ENCODE data around the gene SNX4. TPM values are rescaled to one million over a fixed set of nuclear protein-coding genes. Genes with fewer than 3 reads are reported as not detected.

Gene SNX4
- total and polyA plus RNA-seq, 2 of the 4 experiments (the other 2 are of a cell fraction): 10.7 to 25.6 TPM

GRCh38 chr3:125478326-125478725 lies 41.7 kb downstream of the SNX4 start:
- no peak overlapping the region for H4K91ac ChIP-seq (ENCODE audit: insufficient read depth, low read depth, low read length)
- H3K79me1 ChIP-seq (ENCODE audit: low read depth in 1 of 2, low read length in 2 of 2): peaks cover 19 to 26% of the 10 kb centered on the region in 2 experiments
- WGBS, 2 experiments (ENCODE audit: extremely low coverage in 2 of 2, insufficient read length in 1 of 2): no CpG with 5 or more reads among the region's 2 CpGs
- H2BK20ac ChIP-seq (ENCODE audit: low read depth, low read length): no peak overlapping the region
- H3K27ac ChIP-seq (ENCODE audit: insufficient read depth, low read length): no peak overlapping the region
- TF ChIP-seq MAFK (IDR thresholded peaks at IDR 0.05; ENCODE audit: low read depth, low read length) (no peak), RFX5 (IDR thresholded peaks at IDR 0.05; ENCODE audit: low read depth, low read length) (no peak), CEBPB (IDR thresholded peaks at IDR 0.05; ENCODE audit: low read depth, low read length) (0 out of 2 replicates have a peak, but pooled peaks have one; percentile 20), BHLHE40 (IDR thresholded peaks at IDR 0.05; ENCODE audit: low read depth, low read length) (no peak), CTCF (conservative IDR thresholded peaks at IDR 0.05; ENCODE audit: low read depth, low read length) (no peak)
- no peak overlapping the region for H2AFZ ChIP-seq (replicated peaks; ENCODE audit: low read length, poor library complexity)
- H4K20me1 ChIP-seq (ENCODE audit: insufficient read depth, low read length): no peaks in the 10 kb centered on the region; the same call in 1 of the 2 replicates
- H3K56ac ChIP-seq (ENCODE audit: extremely low read depth, insufficient read depth, low read length): no peak overlapping the region
- no peak overlapping the region for H3K4me2 ChIP-seq (ENCODE audit: low read depth, low read length)
- H2BK120ac ChIP-seq (ENCODE audit: low read depth, low read length): no peak overlapping the region
- H3K27me3 ChIP-seq (ENCODE audit: control insufficient read depth, insufficient read depth, low read length): no peaks in the 10 kb centered on the region
- H2AK9ac ChIP-seq (replicated peaks; ENCODE audit: low read depth, low read length, poor library complexity): no peak overlapping the region
- in situ Hi-C loops (cut with MboI; ENCODE audit: low sequenced_read_pairs) (no loop called here), dilution Hi-C loops (cut with HindIII; ENCODE audit: low sequenced_read_pairs, unreplicated experiment) (no loop called here), intact Hi-C loops (cut with micrococcal nuclease) (no loop called here)
- no peak overlapping the region for H3K18ac ChIP-seq (ENCODE audit: low read depth, low read length)
- no peak overlapping the region for H4K5ac ChIP-seq (ENCODE audit: low read depth, low read length)
- H4K8ac ChIP-seq (ENCODE audit: low read depth in 2 of 2, low read length in 2 of 2): no peak overlapping the region
- ATAC-seq (ENCODE audit: low read depth): peak; percentile 35; the same call in 1 of the 2 replicates
- no TSS peak for BruUV-seq (replicated peaks)
- ChIA-PET CTCF (no interaction called here), POLR2A (ENCODE audit: unreplicated experiment) (no interaction called here)
- H2AK5ac ChIP-seq (ENCODE audit: low read depth, low read length): no peak overlapping the region
- H3K36me3 ChIP-seq (ENCODE audit: control insufficient read depth, insufficient read depth, low read length): peaks cover 19% of the 10 kb centered on the region
- H3K23ac ChIP-seq (ENCODE audit: low read depth, low read length): no peak overlapping the region
- no peak overlapping the region for H2BK5ac ChIP-seq (ENCODE audit: low read depth, low read length, poor library complexity, severe bottlenecking)
- H3K9me1 ChIP-seq (ENCODE audit: insufficient read depth, low read length): peaks cover 3% of the 10 kb centered on the region; the same call in 1 of the 2 replicates
- peak; percentile 66 for DNase-seq
- H3K4me1 ChIP-seq (ENCODE audit: control insufficient read depth, insufficient read depth, low read length): peaks cover 2% of the 10 kb centered on the region; the same call in 1 of the 2 replicates
- H3K9ac ChIP-seq (ENCODE audit: low read depth, low read length): no peak overlapping the region
- H2BK15ac ChIP-seq (ENCODE audit: low read depth, low read length): no peak overlapping the region
- H3K9me3 ChIP-seq (ENCODE audit: control insufficient read depth, insufficient read depth, low read length): no peaks in the 10 kb centered on the region
- no peak overlapping the region for H3K4me3 ChIP-seq (ENCODE audit: insufficient read depth, low read depth, low read length)
- H3K14ac ChIP-seq (replicated peaks; ENCODE audit: low read depth, low read length): no peak overlapping the region
- no peak overlapping the region for H3K4ac ChIP-seq (ENCODE audit: low read depth, low read length)
